Pancreas (tissue), 10 donors: ENCODE measurements around the gene SPOCK1. TPM values are rescaled to one million over a fixed set of nuclear protein-coding genes. Genes with fewer than 3 reads are reported as not detected.

Source experiments
- ATAC-seq, 4 donors: fragments of 200-7000 bp; cut with Tn5 transposase; one replicate each; pipeline versions ENCODE4 v1.8.0 to v1.9.1; 2020; ENCODE audit warnings: mild to moderate bottlenecking in 4 of 4, moderate library complexity in 4 of 4
- DNase-seq, 6 donors: peaks; one replicate each; pipeline ENCODE4 v3.0.0-alpha.2; 2020
- FAIRE-seq: peaks from 2 replicates; lab custom pipeline; 2012; peaks lifted over from hg19 to GRCh38; lab: Jason Lieb, UNC
- H3K27ac ChIP-seq, 4 donors: fragments of 200-600 bp; sonication (generic); 1 replicate in 3 of 4; 2 replicates in 1 of 4; pipeline versions ENCODE4 v1.5.0 to v1.8.0; 2020
- H3K27me3 ChIP-seq, 4 donors: fragments of 200-600 bp; one replicate each; pipeline ENCODE4 v1.8.0; 2021
- H3K36me3 ChIP-seq, 3 donors: fragments of 200-600 bp; sonication (generic) in 1 of 3; one replicate each; pipeline versions ENCODE4 v1.5.0 to v1.8.0; 2020 to 2021
- H3K4me1 ChIP-seq, 3 donors: fragments of 200-600 bp; one replicate each; pipeline ENCODE4 v1.8.0; 2021
- H3K4me3 ChIP-seq, 4 donors: fragments of 200-600 bp; sonication (generic) in 2 of 4; one replicate each; pipeline versions ENCODE4 v1.5.0 to v1.8.0; 2020 to 2021
- H3K9me3 ChIP-seq, 4 donors: fragments of 200-600 bp; one replicate each; pipeline ENCODE4 v1.8.0; 2021
- WGBS, 2 donors: extraction: QIAGEN DNeasy Blood & Tissue Kit; methylation state at CpG; one replicate each; pipeline ENCODE4 v1.1.7; 2013; 5-methylcytosine and 5-hydroxymethylcytosine counted together
- intact Hi-C, 3 donors: fragments of 100-400 bp; cut with DNase I; formaldehyde crosslinking; loops; one replicate each; pipeline versions ENCODE4 v1.11.1 to v1.14.2; 2022
- polyA plus RNA-seq, 2 donors: library from polyadenylated mRNA; stranded (reverse); fragments of 200-250 nt; gene quantifications; one replicate each; pipeline ENCODE4 v1.2.3, GENCODE V29; 2013
- total RNA-seq, 6 donors: library from RNA; stranded (reverse); fragmentation: NEBNext Ultra II Directional in 4 of 6; extraction: Animal tissue kit (Norgen Biotek cat#: 25700) in 4 of 6; gene quantifications; one replicate each; pipeline versions ENCODE4 v1.2.1 to v1.2.4, GENCODE V29; 2021 to 2023
- TF ChIP-seq, protein P1 (sequence below), 4 donors: fragments of 200-600 bp; sonication (generic) in 3 of 4; IDR thresholded peaks; one replicate each; pipeline versions ENCODE4 v1.5.0 to v1.8.0; 2021; ENCODE audit warnings: antibody characterized with exemption in 4 of 4
- donor health status: healthy with polysubstance abuse.
- donor health status: DM: no; HTN: no; CAD: no; lungs with moderate emphysema.
- donor health status: DM: no; HTN: no; CAD: no.
- donor health status: control.
- donor health status: control.
- donor health status: Bipolar disorder and iron deficiency.
- donor health status: DM: yes; HTN: yes; CAD: no.
- donor health status: DM: no; HTN: no; CAD: no.
- donor health status: DM: no; HTN: no; CAD: no.
- donor health status: DM: yes; HTN: yes; CAD: no.

The SPOCK1 gene
- total and polyA plus RNA-seq, 8 donors, result 1.7 to 16.5 (median 5.3) TPM

GRCh38 chr5:137218471-137218870 lies 280.7 kb downstream of the SPOCK1 start:
- peaks cover 20 to 55% (median 50%) of the 10 kb centered on the region in 3 donors for H3K4me1 ChIP-seq
- peak overlapping the region; percentile 45 to 70 (median 54) for H3K27ac ChIP-seq
- ATAC-seq (peak; percentile 62 to 78 (median 69)), FAIRE-seq (no peak), DNase-seq (peak in 2 of 6 donors; percentile 23 to 28)
- H3K4me3 ChIP-seq, result no peak overlapping the region
- H3K36me3 ChIP-seq, result no peaks in the 10 kb centered on the region
- intact Hi-C loops, result no loop called here
- 0% methylated on average over 1 of the region's 1 CpG for WGBS, 2 donors
- TF ChIP-seq, protein P1, sequence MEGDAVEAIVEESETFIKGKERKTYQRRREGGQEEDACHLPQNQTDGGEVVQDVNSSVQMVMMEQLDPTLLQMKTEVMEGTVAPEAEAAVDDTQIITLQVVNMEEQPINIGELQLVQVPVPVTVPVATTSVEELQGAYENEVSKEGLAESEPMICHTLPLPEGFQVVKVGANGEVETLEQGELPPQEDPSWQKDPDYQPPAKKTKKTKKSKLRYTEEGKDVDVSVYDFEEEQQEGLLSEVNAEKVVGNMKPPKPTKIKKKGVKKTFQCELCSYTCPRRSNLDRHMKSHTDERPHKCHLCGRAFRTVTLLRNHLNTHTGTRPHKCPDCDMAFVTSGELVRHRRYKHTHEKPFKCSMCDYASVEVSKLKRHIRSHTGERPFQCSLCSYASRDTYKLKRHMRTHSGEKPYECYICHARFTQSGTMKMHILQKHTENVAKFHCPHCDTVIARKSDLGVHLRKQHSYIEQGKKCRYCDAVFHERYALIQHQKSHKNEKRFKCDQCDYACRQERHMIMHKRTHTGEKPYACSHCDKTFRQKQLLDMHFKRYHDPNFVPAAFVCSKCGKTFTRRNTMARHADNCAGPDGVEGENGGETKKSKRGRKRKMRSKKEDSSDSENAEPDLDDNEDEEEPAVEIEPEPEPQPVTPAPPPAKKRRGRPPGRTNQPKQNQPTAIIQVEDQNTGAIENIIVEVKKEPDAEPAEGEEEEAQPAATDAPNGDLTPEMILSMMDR (IDR thresholded peaks at IDR 0.05), result no peak
- H3K27me3 ChIP-seq, result no peaks in the 10 kb centered on the region
- no peaks in the 10 kb centered on the region for H3K9me3 ChIP-seq

GRCh38 chr5:137217599-137218200 lies 281.4 kb downstream of the SPOCK1 start:
- peak overlapping the region in 2 of 4 donors; percentile 60 to 70 for H3K27ac ChIP-seq
- intact Hi-C loops, result no loop called here
- no peak for ATAC-seq
- H3K36me3 ChIP-seq, result no peaks in the 10 kb centered on the region
- peaks cover 25 to 59% (median 54%) of the 10 kb centered on the region in 3 donors for H3K4me1 ChIP-seq
- TF ChIP-seq, protein P1 (IDR thresholded peaks at IDR 0.05), result no peak
- no peaks in the 10 kb centered on the region for H3K27me3 ChIP-seq
- no peak overlapping the region for H3K4me3 ChIP-seq
- no peaks in the 10 kb centered on the region for H3K9me3 ChIP-seq
- WGBS, 2 donors, result 77% methylated on average over 6 of the region's 6 CpGs
- FAIRE-seq, result no peak
- DNase-seq, result no peak

DNA sequence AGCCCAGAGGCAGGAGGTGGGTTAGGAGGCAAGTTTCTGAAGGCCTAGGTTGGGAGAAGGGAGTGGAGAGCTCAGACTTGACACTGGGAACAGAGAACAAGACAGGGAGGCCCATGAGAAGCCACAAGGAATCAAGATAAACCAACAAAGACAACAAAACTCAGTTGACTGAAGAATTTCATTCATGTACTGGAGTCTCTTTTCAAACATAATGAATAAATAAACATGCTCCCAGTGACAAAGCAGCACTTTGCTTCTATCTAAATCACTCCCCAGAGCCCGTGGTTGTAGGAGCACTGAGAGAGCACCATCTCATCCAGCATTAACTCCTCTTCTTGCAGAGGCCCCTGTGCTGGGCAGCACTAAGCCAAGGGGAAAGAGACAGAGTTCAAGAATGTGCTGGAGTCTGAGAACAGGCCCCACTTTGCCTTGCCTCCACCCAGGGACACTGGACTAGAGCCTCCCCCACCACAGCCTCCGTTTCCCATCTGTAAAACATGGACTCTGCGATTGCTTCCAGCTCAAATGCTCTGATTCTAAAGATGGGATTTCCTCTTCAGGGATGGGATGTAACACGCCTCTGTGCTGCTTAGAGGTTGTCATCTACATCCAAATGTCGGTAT lies 282.0 kb downstream of the SPOCK1 start:
- FAIRE-seq, result no peak
- H3K4me1 ChIP-seq, result peaks cover 25 to 65% (median 60%) of the 10 kb centered on the region in 3 donors
- intact Hi-C loops, result no loop called here
- 89% methylated on average over 5 of the region's 5 CpGs for WGBS, 2 donors
- no peaks in the 10 kb centered on the region for H3K36me3 ChIP-seq
- H3K9me3 ChIP-seq, result no peaks in the 10 kb centered on the region
- TF ChIP-seq, protein P1 (IDR thresholded peaks at IDR 0.05), result no peak
- H3K4me3 ChIP-seq, result no peak overlapping the region
- no peak for DNase-seq
- H3K27me3 ChIP-seq, result no peaks in the 10 kb centered on the region
- no peak for ATAC-seq
- H3K27ac ChIP-seq, result peak overlapping the region in 1 of 4 donors; percentile 70

DNA sequence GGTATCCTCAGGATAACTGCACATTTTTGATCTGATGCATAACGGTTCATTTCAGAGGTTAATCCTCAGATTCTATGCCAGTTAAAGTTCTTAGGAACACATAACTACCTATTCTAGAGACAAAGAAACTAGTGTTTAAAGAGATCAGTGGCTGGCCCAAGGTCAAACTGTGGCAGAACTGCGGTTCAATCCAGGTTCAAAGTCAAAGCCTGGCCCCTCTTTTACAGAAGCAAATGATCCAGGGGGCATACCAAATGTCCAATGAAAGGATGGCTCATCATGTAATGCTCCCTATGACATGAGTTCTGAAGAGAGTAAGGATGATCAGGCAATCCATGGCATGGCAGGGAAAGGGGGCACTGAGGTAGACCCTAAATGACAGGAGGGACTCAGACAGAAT lies 283.3 kb downstream of the SPOCK1 start:
- DNase-seq (no peak), ATAC-seq (no peak), FAIRE-seq (no peak)
- Histone ChIP-seq H3K9me3 (no peaks in the 10 kb centered on the region), H3K4me3 (no peak overlapping the region), H3K36me3 (no peaks in the 10 kb centered on the region), H3K4me1 (peaks cover 25 to 65% (median 61%) of the 10 kb centered on the region in 3 donors), H3K27ac (peak overlapping the region in 1 of 4 donors; percentile 53), H3K27me3 (no peaks in the 10 kb centered on the region)
- WGBS, 2 donors, result 31 to 32% methylated on average over 2 of the region's 2 CpGs
- intact Hi-C loops, result no loop called here
- TF ChIP-seq, protein P1 (IDR thresholded peaks at IDR 0.05), result no peak

DNA sequence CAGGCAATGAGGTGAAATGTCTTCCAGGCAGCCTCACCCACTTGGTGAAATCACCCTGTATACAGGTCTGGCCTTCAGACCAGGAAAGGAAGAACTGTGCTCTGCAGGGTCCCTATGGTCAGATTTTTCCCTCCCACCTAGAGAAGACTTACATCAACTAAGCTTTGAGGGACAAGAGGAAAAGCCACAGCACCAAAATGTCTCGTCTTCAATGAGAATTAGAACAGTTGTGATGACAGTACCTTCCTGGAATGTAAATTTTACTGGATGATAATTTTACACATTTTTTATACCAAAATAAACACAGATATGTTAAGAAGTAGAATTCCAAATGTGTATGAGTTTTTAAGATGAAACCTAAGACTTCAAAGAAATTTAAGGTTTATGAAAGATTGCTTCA lies 283.9 kb downstream of the SPOCK1 start:
- DNase-seq (no peak), FAIRE-seq (no peak), ATAC-seq (peak; percentile 12 to 50 (median 32))
- TF ChIP-seq, protein P1 (IDR thresholded peaks at IDR 0.05), result no peak
- Histone ChIP-seq H3K4me3 (no peak overlapping the region), H3K9me3 (no peaks in the 10 kb centered on the region), H3K27ac (peak overlapping the region in 1 of 4 donors; percentile 53), H3K36me3 (no peaks in the 10 kb centered on the region), H3K4me1 (peaks cover 26 to 67% (median 61%) of the 10 kb centered on the region in 3 donors), H3K27me3 (no peaks in the 10 kb centered on the region)
- 29 to 54% methylated on average over 1 of the region's 1 CpG for WGBS, 2 donors
- intact Hi-C loops, result no loop called here
